Stomach (tissue), 9 donors: ENCODE data around the gene NUDT1. TPM values are rescaled to one million over a fixed set of nuclear protein-coding genes. Genes with fewer than 3 reads are reported as not detected.

Experiments used
- DNase-seq, 2 donors: peaks; one replicate each; pipeline versions ENCODE4 v3.0.0 to v3.0.0-alpha.2; 2013 to 2019
- H3K27ac ChIP-seq, 5 donors: fragments of 200-600 bp in 4 of 5; sonication (generic) in 4 of 5; one replicate each; pipeline ENCODE4 v1.5.1; 2013 to 2019; ENCODE audit warnings: mild to moderate bottlenecking in 1 of 5, moderate library complexity in 1 of 5
- H3K27me3 ChIP-seq, 3 donors: fragments of 200-600 bp; sonication (generic); one replicate each; pipeline ENCODE4 v1.5.1; 2017 to 2019; ENCODE audit warnings: mixed run types in 1 of 3
- H3K36me3 ChIP-seq, 4 donors: fragments of 200-600 bp; sonication (generic); 1 replicate in 3 of 4; 2 replicates in 1 of 4; pipeline ENCODE4 v1.5.1; 2016 to 2019
- H3K4me1 ChIP-seq, 4 donors: fragments of 200-600 bp; sonication (generic); one replicate each; pipeline ENCODE4 v1.5.1; 2016 to 2019
- H3K4me3 ChIP-seq, 4 donors: fragments of 200-600 bp; sonication (generic) in 3 of 4; one replicate each; pipeline ENCODE4 v1.5.1; 2016 to 2019; ENCODE audit warnings: mild to moderate bottlenecking in 1 of 4
- H3K9me3 ChIP-seq, 4 donors: fragments of 200-600 bp; sonication (generic); one replicate each; pipeline ENCODE4 v1.5.1; 2016 to 2019
- EP300 ChIP-seq: sonication (generic); formaldehyde crosslinking; IDR thresholded peaks from one replicate; pipeline ENCODE4 v1.6.1; 2017; ENCODE audit warnings: antibody characterized with exemption
- POLR2A ChIP-seq, 4 donors: fragments of 450-650 bp; IDR thresholded peaks; one replicate each; pipeline ENCODE4 v1.6.1; 2016; ENCODE audit warnings: antibody characterized with exemption in 4 of 4, control low read depth in 2 of 4, mild to moderate bottlenecking in 1 of 4, moderate library complexity in 1 of 4
- POLR2AphosphoS5 ChIP-seq, 3 donors: sonication (generic); formaldehyde crosslinking; IDR thresholded peaks; one replicate each; pipeline ENCODE4 v1.6.1; 2016; ENCODE audit warnings: antibody characterized with exemption in 3 of 3
- WGBS, 5 donors: extraction: QIAGEN DNeasy Blood & Tissue Kit in 3 of 5; methylation state at CpG; one replicate each; pipeline versions ENCODE4 v1.1.5 to v1.1.7; 2013 to 2018; 5-methylcytosine and 5-hydroxymethylcytosine counted together
- intact Hi-C: fragments of 100-400 bp; cut with DNase I; formaldehyde crosslinking; loops from one replicate; pipeline ENCODE4 v1.15.1; 2023; ENCODE audit warnings: low total_unique reads
- polyA plus RNA-seq, 3 donors: library from polyadenylated mRNA; stranded (reverse); fragments of 200-250 nt; gene quantifications; one replicate each; pipeline ENCODE4 v1.2.3, GENCODE V29; 2013
- total RNA-seq, 5 donors: library from RNA; depleted of rRNA; stranded (reverse); fragments of >200 nt; gene quantifications; one replicate each; pipeline versions ENCODE4 v1.1.0 to v1.2.3, GENCODE V29; 2014 to 2016
- TF ChIP-seq, protein P1 (sequence below), 7 experiments: fragments of 450-650 bp in 4 of 7; fragments of 200-600 bp in 3 of 7; sonication (generic) in 3 of 7; IDR thresholded peaks; one replicate each; pipeline ENCODE4 v1.5.1; 2016 to 2019; ENCODE audit warnings: antibody characterized with exemption in 7 of 7, control low read depth in 2 of 7, mild to moderate bottlenecking in 1 of 7
- donor health status: healthy with polysubstance abuse.
- donor health status: Bipolar disorder and iron deficiency.
- donor health status: healthy.

The NUDT1 gene
- total and polyA plus RNA-seq, 8 donors: 4.6 to 37.1 (median 12.0) TPM; not detected in 2

DNA sequence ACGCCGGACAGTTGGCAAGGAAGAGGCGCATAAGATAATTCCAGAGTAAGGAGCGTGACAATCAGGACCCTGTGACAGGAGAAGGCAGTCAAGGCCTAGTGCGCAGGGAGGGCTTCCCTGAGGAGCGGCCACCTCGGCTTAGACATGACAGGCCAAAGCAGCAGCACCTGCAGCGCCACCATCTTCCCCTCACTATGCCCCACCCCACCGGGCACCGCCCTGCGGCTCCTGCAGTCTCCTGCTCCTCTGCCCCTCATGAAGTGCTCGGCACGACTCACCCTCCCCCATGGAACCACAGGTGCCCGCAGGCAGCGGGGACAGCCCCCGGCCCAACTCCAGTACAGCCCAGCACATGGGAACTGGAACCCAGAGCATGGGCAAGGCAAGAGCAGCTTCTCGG is 21.1 kb upstream of the NUDT1 start:
- no peak for TF ChIP-seq EP300
- no peak for TF ChIP-seq POLR2AphosphoS5 (IDR thresholded peaks at IDR 0.05)
- TF ChIP-seq, protein P1, sequence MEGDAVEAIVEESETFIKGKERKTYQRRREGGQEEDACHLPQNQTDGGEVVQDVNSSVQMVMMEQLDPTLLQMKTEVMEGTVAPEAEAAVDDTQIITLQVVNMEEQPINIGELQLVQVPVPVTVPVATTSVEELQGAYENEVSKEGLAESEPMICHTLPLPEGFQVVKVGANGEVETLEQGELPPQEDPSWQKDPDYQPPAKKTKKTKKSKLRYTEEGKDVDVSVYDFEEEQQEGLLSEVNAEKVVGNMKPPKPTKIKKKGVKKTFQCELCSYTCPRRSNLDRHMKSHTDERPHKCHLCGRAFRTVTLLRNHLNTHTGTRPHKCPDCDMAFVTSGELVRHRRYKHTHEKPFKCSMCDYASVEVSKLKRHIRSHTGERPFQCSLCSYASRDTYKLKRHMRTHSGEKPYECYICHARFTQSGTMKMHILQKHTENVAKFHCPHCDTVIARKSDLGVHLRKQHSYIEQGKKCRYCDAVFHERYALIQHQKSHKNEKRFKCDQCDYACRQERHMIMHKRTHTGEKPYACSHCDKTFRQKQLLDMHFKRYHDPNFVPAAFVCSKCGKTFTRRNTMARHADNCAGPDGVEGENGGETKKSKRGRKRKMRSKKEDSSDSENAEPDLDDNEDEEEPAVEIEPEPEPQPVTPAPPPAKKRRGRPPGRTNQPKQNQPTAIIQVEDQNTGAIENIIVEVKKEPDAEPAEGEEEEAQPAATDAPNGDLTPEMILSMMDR (IDR thresholded peaks at IDR 0.05): no peak
- no peak for TF ChIP-seq POLR2A (IDR thresholded peaks at IDR 0.05)
- no peak overlapping the region for H3K27ac ChIP-seq
- WGBS, 5 donors: 88 to 96% (median 94%) methylated on average over 16 to 17 of the region's 17 CpGs
- no peaks in the 10 kb centered on the region for H3K27me3 ChIP-seq
- H3K36me3 ChIP-seq: peaks cover 38 to 100% (median 97%) of the 10 kb centered on the region in 4 donors
- intact Hi-C loops: loop anchor here (10.0 kb wide), 1 partner anchor 116 kb away; no protein-coding TSS in a partner anchor
- no peak overlapping the region for H3K4me3 ChIP-seq
- no peaks in the 10 kb centered on the region for H3K9me3 ChIP-seq
- DNase-seq: no peak
- no peaks in the 10 kb centered on the region for H3K4me1 ChIP-seq

DNA sequence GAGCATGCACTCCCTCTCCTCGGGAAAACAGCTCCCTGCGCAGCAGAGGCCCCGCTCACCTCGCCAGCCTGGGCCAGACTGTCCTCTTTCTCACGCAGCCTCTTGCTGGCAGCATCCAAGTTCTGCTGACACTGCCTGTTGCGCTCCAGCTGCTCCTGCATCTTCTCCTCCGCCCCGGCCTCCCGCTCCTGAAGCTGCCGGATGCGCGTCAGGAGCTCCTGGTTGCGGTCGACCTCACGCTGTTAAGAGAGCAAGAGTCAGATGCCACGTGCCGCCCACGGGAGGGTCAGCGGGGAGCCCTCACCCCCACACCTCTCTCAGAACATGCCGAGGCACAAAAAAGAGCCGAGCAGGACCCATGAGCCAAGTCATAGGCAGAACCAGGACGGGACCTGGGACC is 19.5 kb upstream of the NUDT1 start:
- H3K36me3 ChIP-seq: peaks cover 39 to 100% (median 97%) of the 10 kb centered on the region in 4 donors
- H3K4me3 ChIP-seq: no peak overlapping the region
- 96 to 99% (median 97%) methylated on average over 15 to 22 of the region's 22 CpGs for WGBS, 5 donors
- H3K9me3 ChIP-seq: no peaks in the 10 kb centered on the region
- DNase-seq: no peak
- H3K27ac ChIP-seq: no peak overlapping the region
- no peaks in the 10 kb centered on the region for H3K4me1 ChIP-seq
- intact Hi-C loops: loop anchor here (10.0 kb wide), 1 partner anchor 118 kb away; no protein-coding TSS in a partner anchor
- H3K27me3 ChIP-seq: no peaks in the 10 kb centered on the region
- TF ChIP-seq POLR2AphosphoS5 (IDR thresholded peaks at IDR 0.05) (no peak), EP300 (no peak), POLR2A (IDR thresholded peaks at IDR 0.05) (no peak)
- TF ChIP-seq, protein P1 (IDR thresholded peaks at IDR 0.05): no peak

DNA sequence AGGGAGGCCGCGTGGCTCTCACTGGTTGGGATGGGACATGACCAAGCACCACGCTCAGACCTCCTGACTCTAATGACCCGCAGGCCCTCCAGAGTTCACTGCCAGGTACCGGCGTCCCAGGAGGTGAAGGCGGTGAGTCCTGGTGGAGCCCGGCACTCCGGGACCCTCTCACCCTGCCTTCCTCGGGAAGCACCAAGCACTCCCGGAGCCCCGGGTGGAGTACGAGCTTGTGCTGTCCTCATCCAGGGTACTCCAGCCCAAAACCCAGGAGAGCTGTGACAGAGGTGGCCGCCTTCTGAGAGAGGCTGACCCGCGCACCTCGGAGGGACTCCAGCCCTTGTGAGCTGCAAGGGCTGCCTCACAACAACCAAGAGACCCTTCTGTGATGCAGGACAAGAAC is 18.7 kb upstream of the NUDT1 start:
- WGBS, 5 donors: 92 to 96% (median 96%) methylated on average over 10 to 17 of the region's 17 CpGs
- H3K4me3 ChIP-seq: no peak overlapping the region
- no peaks in the 10 kb centered on the region for H3K9me3 ChIP-seq
- H3K36me3 ChIP-seq: peaks cover 32 to 100% (median 97%) of the 10 kb centered on the region in 4 donors
- H3K27ac ChIP-seq: no peak overlapping the region
- no peaks in the 10 kb centered on the region for H3K27me3 ChIP-seq
- intact Hi-C loops: loop anchor here (10.0 kb wide), 1 partner anchor 119 kb away; no protein-coding TSS in a partner anchor
- TF ChIP-seq POLR2AphosphoS5 (IDR thresholded peaks at IDR 0.05): no peak
- H3K4me1 ChIP-seq: no peaks in the 10 kb centered on the region
- DNase-seq: no peak

DNA sequence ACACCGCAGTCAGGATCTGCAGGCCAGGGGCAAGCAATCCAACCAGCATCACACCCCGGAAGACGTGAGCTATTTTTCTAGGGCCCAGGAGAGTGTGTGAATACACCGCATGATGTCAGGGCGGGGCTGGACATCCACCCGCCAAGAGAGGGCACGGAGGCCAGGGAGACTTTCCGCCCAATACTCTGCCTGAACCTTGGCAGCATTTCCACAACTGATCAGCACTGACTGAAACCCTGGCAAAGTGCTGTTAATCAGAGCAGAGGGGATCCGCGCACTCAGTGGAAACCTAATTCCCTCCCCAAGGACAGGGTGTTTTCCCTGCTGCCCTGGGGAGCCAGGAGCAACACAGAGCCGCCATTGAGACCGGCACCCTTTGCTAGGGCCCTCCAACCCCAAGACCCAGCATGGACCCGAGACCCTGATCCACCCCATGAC is 17.5 kb upstream of the NUDT1 start:
- DNase-seq: no peak
- intact Hi-C loops: loop anchor here (10.0 kb wide), 1 partner anchor 120 kb away; no protein-coding TSS in a partner anchor
- 89 to 93% (median 92%) methylated on average over 8 to 13 of the region's 13 CpGs for WGBS, 5 donors
- no peaks in the 10 kb centered on the region for H3K9me3 ChIP-seq
- H3K4me3 ChIP-seq: no peak overlapping the region
- TF ChIP-seq, protein P1 (IDR thresholded peaks at IDR 0.05): no peak
- TF ChIP-seq POLR2AphosphoS5 (IDR thresholded peaks at IDR 0.05): no peak
- TF ChIP-seq EP300: no peak
- no peak for TF ChIP-seq POLR2A (IDR thresholded peaks at IDR 0.05)
- peaks cover 28 to 100% (median 98%) of the 10 kb centered on the region in 4 donors for H3K36me3 ChIP-seq
- no peak overlapping the region for H3K27ac ChIP-seq
- no peaks in the 10 kb centered on the region for H3K27me3 ChIP-seq
- no peaks in the 10 kb centered on the region for H3K4me1 ChIP-seq

DNA sequence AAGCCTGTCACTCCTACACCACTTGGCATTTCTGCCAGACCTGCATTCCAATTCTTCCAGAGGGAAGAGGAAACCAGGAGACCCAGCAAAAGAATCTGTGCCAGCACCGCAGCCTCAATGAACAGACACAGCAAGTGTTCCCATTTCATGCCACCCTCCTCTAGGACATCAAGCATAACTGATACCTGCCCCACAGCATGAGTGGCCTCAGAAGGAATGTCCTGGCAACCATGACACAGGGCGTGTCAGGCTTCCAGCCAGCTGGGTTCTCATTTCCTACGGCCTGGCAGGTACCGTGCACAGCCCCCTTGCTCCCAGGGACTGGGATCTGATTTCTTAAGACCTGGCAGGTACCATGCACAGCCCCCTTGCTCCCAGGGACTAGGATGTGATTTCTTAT is 17.1 kb upstream of the NUDT1 start:
- Histone ChIP-seq H3K27me3 (no peaks in the 10 kb centered on the region), H3K27ac (no peak overlapping the region), H3K36me3 (peaks cover 28 to 100% (median 99%) of the 10 kb centered on the region in 4 donors), H3K9me3 (no peaks in the 10 kb centered on the region), H3K4me1 (peaks cover 0 to 4% (median 0%) of the 10 kb centered on the region in 4 donors), H3K4me3 (no peak overlapping the region)
- intact Hi-C loops: loop anchor here (10.0 kb wide), 1 partner anchor 120 kb away; no protein-coding TSS in a partner anchor
- no peak for DNase-seq
- TF ChIP-seq POLR2AphosphoS5 (IDR thresholded peaks at IDR 0.05) (no peak), EP300 (no peak), POLR2A (IDR thresholded peaks at IDR 0.05) (no peak)
- TF ChIP-seq, protein P1 (IDR thresholded peaks at IDR 0.05): no peak
- WGBS, 5 donors: 46 to 76% (median 51%) methylated on average over 4 of the region's 4 CpGs
